Adrenal gland (tissue), 5 donors: Measurements from ENCODE around the gene ANKS1B.

ENCODE experiments used
- POLR2A ChIP-seq, 2 donors: fragments of 450-650 bp; IDR thresholded peaks; one replicate each; pipeline ENCODE4 v1.6.1; 2017; ENCODE audit warnings: antibody characterized with exemption in 2 of 2, mild to moderate bottlenecking in 2 of 2, moderate library complexity in 1 of 2
- TF ChIP-seq, protein P1 (sequence below), 6 experiments: fragments of 450-650 bp in 4 of 6; fragments of 200-600 bp in 2 of 6; sonication (generic) in 1 of 6; IDR thresholded peaks; 1 replicate in 5 of 6; 2 replicates in 1 of 6; pipeline versions ENCODE4 v1.5.1 to v1.8.0; 2016 to 2021; ENCODE audit warnings: antibody characterized with exemption in 6 of 6, mild to moderate bottlenecking in 2 of 6, moderate library complexity in 1 of 6
- donor health status: DM: no; HTN: no; CAD: no.

DNA sequence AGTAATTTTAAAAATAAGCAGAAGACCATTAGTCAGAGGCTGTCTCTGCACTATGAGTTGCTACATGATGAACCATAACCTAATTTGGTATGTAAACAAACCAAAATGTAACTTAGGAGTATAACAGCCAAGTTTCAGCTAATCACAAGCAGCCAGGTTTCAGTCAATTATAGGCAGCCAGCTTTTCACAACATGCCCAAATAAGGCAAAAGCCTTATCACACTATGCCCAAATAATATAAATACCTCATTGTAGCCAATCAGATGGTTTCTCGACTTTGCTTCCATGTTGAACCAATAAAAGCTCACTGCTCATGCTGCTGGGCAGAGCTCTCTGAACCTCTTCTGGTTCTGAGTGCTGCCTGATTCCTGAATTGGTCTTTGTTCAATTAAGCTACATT lies 298.6 kb downstream of the ANKS1B start:
- TF ChIP-seq, protein P1, sequence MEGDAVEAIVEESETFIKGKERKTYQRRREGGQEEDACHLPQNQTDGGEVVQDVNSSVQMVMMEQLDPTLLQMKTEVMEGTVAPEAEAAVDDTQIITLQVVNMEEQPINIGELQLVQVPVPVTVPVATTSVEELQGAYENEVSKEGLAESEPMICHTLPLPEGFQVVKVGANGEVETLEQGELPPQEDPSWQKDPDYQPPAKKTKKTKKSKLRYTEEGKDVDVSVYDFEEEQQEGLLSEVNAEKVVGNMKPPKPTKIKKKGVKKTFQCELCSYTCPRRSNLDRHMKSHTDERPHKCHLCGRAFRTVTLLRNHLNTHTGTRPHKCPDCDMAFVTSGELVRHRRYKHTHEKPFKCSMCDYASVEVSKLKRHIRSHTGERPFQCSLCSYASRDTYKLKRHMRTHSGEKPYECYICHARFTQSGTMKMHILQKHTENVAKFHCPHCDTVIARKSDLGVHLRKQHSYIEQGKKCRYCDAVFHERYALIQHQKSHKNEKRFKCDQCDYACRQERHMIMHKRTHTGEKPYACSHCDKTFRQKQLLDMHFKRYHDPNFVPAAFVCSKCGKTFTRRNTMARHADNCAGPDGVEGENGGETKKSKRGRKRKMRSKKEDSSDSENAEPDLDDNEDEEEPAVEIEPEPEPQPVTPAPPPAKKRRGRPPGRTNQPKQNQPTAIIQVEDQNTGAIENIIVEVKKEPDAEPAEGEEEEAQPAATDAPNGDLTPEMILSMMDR (IDR thresholded peaks at IDR 0.05), result no peak
- no peak for TF ChIP-seq POLR2A (IDR thresholded peaks at IDR 0.05)
